ENCODE data around the gene CLSTN1. TPM values are rescaled to one million over a fixed set of nuclear protein-coding genes. Genes with fewer than 3 reads are reported as not detected.

The CLSTN1 gene
- polyA plus RNA-seq, 3 donors: 5.2 to 25.2 (median 5.3) TPM

DNA sequence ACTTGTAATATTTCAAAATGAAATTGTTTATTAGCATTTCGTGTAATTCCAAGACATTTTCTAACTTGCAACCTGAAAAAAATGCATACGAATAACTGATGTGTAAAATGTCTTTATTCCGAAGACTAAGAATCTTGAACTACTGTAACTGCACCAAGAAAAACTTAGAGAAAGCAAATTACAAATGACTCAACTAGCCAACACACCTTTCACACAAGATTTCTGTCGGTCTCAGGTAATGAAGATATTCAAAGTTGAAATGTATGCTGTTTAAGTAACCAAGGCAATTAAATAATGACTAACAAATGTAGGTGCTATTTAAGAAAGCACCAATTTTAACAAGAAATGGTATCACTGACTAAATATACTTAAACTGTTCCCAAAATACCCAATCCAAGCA, 2.1 kb downstream of the CLSTN1 start:
- no peak overlapping the region for H3K27ac ChIP-seq (ENCODE audit: low read depth in 1 of 2, low read length in 2 of 2)
- no peaks in the 10 kb centered on the region for H3K9me3 ChIP-seq (replicated peaks in 1 of 2; ENCODE audit: control insufficient read depth in 1 of 2, insufficient read depth in 1 of 2, low read length in 2 of 2)
- H3K79me2 ChIP-seq (ENCODE audit: insufficient read depth, low read length): peaks cover 52% of the 10 kb centered on the region
- H3K4me1 ChIP-seq (ENCODE audit: control insufficient read depth in 1 of 2, insufficient read depth in 2 of 2, low read length in 2 of 2): peaks cover 34 to 41% of the 10 kb centered on the region in 2 donors
- Mint-ChIP-seq H3K36me3 (peaks cover 2 to 3% of the 10 kb centered on the region in 2 donors), H3K4me1 (peaks cover 43% of the 10 kb centered on the region), H3K4me3 (no peak overlapping the region), H3K9me3 (peaks cover 0 to 2% (median 0%) of the 10 kb centered on the region in 7 donors), H3K27ac (no peak overlapping the region), H3K27me3 (ENCODE audit: low read depth in 3 of 3) (peaks cover 0 to 5% (median 3%) of the 10 kb centered on the region in 3 donors)
- no peak for DNase-seq
- no peaks in the 10 kb centered on the region for H3K36me3 ChIP-seq (replicated peaks in 1 of 2; ENCODE audit: control insufficient read depth in 1 of 2, insufficient read depth in 2 of 2, low read length in 2 of 2)
- H3K9ac ChIP-seq (ENCODE audit: insufficient read depth, low read length, poor library complexity, severe bottlenecking): no peak overlapping the region
- TF ChIP-seq, protein P1, sequence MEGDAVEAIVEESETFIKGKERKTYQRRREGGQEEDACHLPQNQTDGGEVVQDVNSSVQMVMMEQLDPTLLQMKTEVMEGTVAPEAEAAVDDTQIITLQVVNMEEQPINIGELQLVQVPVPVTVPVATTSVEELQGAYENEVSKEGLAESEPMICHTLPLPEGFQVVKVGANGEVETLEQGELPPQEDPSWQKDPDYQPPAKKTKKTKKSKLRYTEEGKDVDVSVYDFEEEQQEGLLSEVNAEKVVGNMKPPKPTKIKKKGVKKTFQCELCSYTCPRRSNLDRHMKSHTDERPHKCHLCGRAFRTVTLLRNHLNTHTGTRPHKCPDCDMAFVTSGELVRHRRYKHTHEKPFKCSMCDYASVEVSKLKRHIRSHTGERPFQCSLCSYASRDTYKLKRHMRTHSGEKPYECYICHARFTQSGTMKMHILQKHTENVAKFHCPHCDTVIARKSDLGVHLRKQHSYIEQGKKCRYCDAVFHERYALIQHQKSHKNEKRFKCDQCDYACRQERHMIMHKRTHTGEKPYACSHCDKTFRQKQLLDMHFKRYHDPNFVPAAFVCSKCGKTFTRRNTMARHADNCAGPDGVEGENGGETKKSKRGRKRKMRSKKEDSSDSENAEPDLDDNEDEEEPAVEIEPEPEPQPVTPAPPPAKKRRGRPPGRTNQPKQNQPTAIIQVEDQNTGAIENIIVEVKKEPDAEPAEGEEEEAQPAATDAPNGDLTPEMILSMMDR (IDR thresholded peaks at IDR 0.05): no peak
- H4K20me1 ChIP-seq (ENCODE audit: insufficient read depth, low read length): no peaks in the 10 kb centered on the region
- H3K4me2 ChIP-seq (replicated peaks; ENCODE audit: extremely low read depth, low read length, poor library complexity, severe bottlenecking): peak overlapping the region; percentile 84
- no CpG with 5 or more reads among the region's 4 CpGs for WGBS (ENCODE audit: insufficient coverage)
- H3K27me3 ChIP-seq (ENCODE audit: control insufficient read depth in 2 of 2, insufficient read depth in 2 of 2, low read length in 2 of 2): no peaks in the 10 kb centered on the region
- H2AFZ ChIP-seq (ENCODE audit: insufficient read depth, low read depth, low read length, poor library complexity, severe bottlenecking): no peak overlapping the region
- H3K4me3 ChIP-seq (replicated peaks in 1 of 3; ENCODE audit: low read depth in 2 of 3, low read length in 3 of 3): no peak overlapping the region
- intact Hi-C loops (cut with micrococcal nuclease): no loop called here

DNA sequence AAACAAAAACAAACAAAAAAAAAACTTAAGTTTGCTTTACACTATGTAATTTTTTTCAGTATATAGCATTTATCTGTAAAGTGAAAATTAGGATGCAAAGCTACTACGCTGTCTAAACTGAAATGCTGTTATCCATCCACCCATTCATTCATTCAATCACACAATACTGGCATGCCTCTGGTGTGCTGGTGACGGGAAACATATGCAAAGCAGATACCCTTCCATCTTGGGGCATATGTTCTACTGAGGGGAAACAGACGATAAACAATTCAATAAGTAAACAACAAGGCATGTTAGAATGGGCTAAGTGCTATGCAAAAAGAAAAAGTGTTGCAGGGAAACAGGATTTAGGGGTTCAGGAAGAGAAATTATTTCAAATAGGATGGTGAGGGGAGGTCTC, 3.2 kb downstream of the CLSTN1 start:
- H3K27ac ChIP-seq (ENCODE audit: low read depth in 1 of 2, low read length in 2 of 2): no peak overlapping the region
- TF ChIP-seq, protein P1 (IDR thresholded peaks at IDR 0.05): no peak
- H3K9me3 Mint-ChIP-seq: peaks cover 0 to 2% (median 0%) of the 10 kb centered on the region in 7 donors
- no peaks in the 10 kb centered on the region for H3K27me3 ChIP-seq (ENCODE audit: control insufficient read depth in 2 of 2, insufficient read depth in 2 of 2, low read length in 2 of 2)
- H4K20me1 ChIP-seq (ENCODE audit: insufficient read depth, low read length): peaks cover under 1% of the 10 kb centered on the region
- H3K79me2 ChIP-seq (ENCODE audit: insufficient read depth, low read length): peaks cover 61% of the 10 kb centered on the region
- H3K9ac ChIP-seq (ENCODE audit: insufficient read depth, low read length, poor library complexity, severe bottlenecking): no peak overlapping the region
- no peak overlapping the region for H2AFZ ChIP-seq (ENCODE audit: insufficient read depth, low read depth, low read length, poor library complexity, severe bottlenecking)
- H3K4me2 ChIP-seq (replicated peaks; ENCODE audit: extremely low read depth, low read length, poor library complexity, severe bottlenecking): no peak overlapping the region
- intact Hi-C loops (cut with micrococcal nuclease): no loop called here
- H3K36me3 ChIP-seq (replicated peaks in 1 of 2; ENCODE audit: control insufficient read depth in 1 of 2, insufficient read depth in 2 of 2, low read length in 2 of 2): no peaks in the 10 kb centered on the region
- H3K4me1 ChIP-seq (ENCODE audit: control insufficient read depth in 1 of 2, insufficient read depth in 2 of 2, low read length in 2 of 2): peaks cover 30 to 36% of the 10 kb centered on the region in 2 donors
- DNase-seq: no peak
- H3K36me3 Mint-ChIP-seq: peaks cover 2 to 3% of the 10 kb centered on the region in 2 donors
- H3K27ac Mint-ChIP-seq: no peak overlapping the region
- H3K27me3 Mint-ChIP-seq (ENCODE audit: low read depth in 3 of 3): peaks cover 0 to 2% (median 2%) of the 10 kb centered on the region in 3 donors
- no CpG with 5 or more reads among the region's 3 CpGs for WGBS (ENCODE audit: insufficient coverage)
- H3K9me3 ChIP-seq (replicated peaks in 1 of 2; ENCODE audit: control insufficient read depth in 1 of 2, insufficient read depth in 1 of 2, low read length in 2 of 2): no peaks in the 10 kb centered on the region
- no peak overlapping the region for H3K4me3 Mint-ChIP-seq
- H3K4me1 Mint-ChIP-seq: peaks cover 42% of the 10 kb centered on the region
- no peak overlapping the region for H3K4me3 ChIP-seq (replicated peaks in 1 of 3; ENCODE audit: low read depth in 2 of 3, low read length in 3 of 3)

Measured in CD14-positive monocyte (primary cell).